ENCODE measurements around the gene GMPPA. TPM values are rescaled to one million over a fixed set of nuclear protein-coding genes. Genes with fewer than 3 reads are reported as not detected.
A peak's percentile ranks its signal among the peaks of the same experiment; 100 is the strongest.

GMPPA gene
- total RNA-seq = 10 to 100 TPM; 32.4 to 34.2 TPM

GRCh38 chr2:219498280-219499057, at the start of gene GMPPA:
Gene GMPPA (plus strand): TSS chr2:219498891. CDS start chr2:219499976, 1,085 bp downstream.
- H3K9me3 Mint-ChIP-seq = no peaks in the 10 kb centered on the region
- intact Hi-C loops (cut with micrococcal nuclease) = loop anchor here (5.0 kb wide), 1 partner anchor 34 kb away; no protein-coding TSS in a partner anchor
- H3K27ac Mint-ChIP-seq = peak within 1 kb of the TSS; percentile 87
- peak; percentile 96 for ATAC-seq
- CTCF ChIA-PET = interaction anchor here (0.6 to 11.5 kb wide), 16 partner anchors 11 to 600 kb away, joined by 3 to 283 read pairs (median 5); partner anchors contain the start of genes CHPF, DNPEP and TMEM198
- peak within 1 kb of the TSS; percentile 92 for H3K4me3 Mint-ChIP-seq
- TF ChIP-seq, protein P1, sequence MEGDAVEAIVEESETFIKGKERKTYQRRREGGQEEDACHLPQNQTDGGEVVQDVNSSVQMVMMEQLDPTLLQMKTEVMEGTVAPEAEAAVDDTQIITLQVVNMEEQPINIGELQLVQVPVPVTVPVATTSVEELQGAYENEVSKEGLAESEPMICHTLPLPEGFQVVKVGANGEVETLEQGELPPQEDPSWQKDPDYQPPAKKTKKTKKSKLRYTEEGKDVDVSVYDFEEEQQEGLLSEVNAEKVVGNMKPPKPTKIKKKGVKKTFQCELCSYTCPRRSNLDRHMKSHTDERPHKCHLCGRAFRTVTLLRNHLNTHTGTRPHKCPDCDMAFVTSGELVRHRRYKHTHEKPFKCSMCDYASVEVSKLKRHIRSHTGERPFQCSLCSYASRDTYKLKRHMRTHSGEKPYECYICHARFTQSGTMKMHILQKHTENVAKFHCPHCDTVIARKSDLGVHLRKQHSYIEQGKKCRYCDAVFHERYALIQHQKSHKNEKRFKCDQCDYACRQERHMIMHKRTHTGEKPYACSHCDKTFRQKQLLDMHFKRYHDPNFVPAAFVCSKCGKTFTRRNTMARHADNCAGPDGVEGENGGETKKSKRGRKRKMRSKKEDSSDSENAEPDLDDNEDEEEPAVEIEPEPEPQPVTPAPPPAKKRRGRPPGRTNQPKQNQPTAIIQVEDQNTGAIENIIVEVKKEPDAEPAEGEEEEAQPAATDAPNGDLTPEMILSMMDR (IDR thresholded peaks at IDR 0.05) = no peak
- peak; percentile 97 for DNase-seq
- peaks cover 43% of the 10 kb centered on the region for H3K27me3 Mint-ChIP-seq
- POLR2A ChIA-PET = interaction anchor here (0.6 to 1.7 kb wide), 5 partner anchors 11 to 134 kb away, joined by 3 to 4 read pairs (median 3); no protein-coding TSS in a partner anchor
- peaks cover 7% of the 10 kb centered on the region for H3K36me3 Mint-ChIP-seq (ENCODE audit: low read depth)
- peaks cover 34% of the 10 kb centered on the region for H3K4me1 Mint-ChIP-seq (ENCODE audit: low read depth)

- POLR2A ChIA-PET = interaction anchor here (2.1 kb wide), 1 partner anchor 9 kb away, joined by 8 read pairs; no protein-coding TSS in a partner anchor
- intact Hi-C loops (cut with micrococcal nuclease) = no loop called here
- no peak overlapping the region for H3K4me3 Mint-ChIP-seq
- no peak for DNase-seq
- TF ChIP-seq, protein P1 (IDR thresholded peaks at IDR 0.05) = no peak
- H3K9me3 Mint-ChIP-seq = no peaks in the 10 kb centered on the region
- H3K36me3 Mint-ChIP-seq (ENCODE audit: low read depth) = no peaks in the 10 kb centered on the region
- no peak for ATAC-seq
- H3K27ac Mint-ChIP-seq = no peak overlapping the region
- CTCF ChIA-PET = interaction anchor here (0.7 to 5.1 kb wide), 6 partner anchors 8 to 91 kb away, joined by 3 to 24 read pairs (median 5); no protein-coding TSS in a partner anchor
- H3K27me3 Mint-ChIP-seq = peaks cover 8% of the 10 kb centered on the region
- H3K4me1 Mint-ChIP-seq (ENCODE audit: low read depth) = peaks cover 22% of the 10 kb centered on the region
Observed at GRCh38 chr2:219449609-219450008, 49.1 kb upstream of the GMPPA start.

- POLR2A ChIA-PET = no interaction called here
- Mint-ChIP-seq H3K27ac (no peak overlapping the region), H3K9me3 (no peaks in the 10 kb centered on the region), H3K27me3 (peaks cover 8% of the 10 kb centered on the region), H3K4me1 (ENCODE audit: low read depth) (peaks cover 22% of the 10 kb centered on the region), H3K36me3 (ENCODE audit: low read depth) (no peaks in the 10 kb centered on the region), H3K4me3 (no peak overlapping the region)
- TF ChIP-seq, protein P1 (IDR thresholded peaks at IDR 0.05) = no peak
- ATAC-seq (no peak), DNase-seq (no peak)
- CTCF ChIA-PET = interaction anchor here (3.2 to 5.1 kb wide), 2 partner anchors 25 to 78 kb away, joined by 14 to 19 read pairs; no protein-coding TSS in a partner anchor
- intact Hi-C loops (cut with micrococcal nuclease) = no loop called here
Observed at GRCh38 chr2:219451661-219452360, 46.9 kb upstream of the GMPPA start.

GRCh38 chr2:219452361-219453317, 46.1 kb upstream of the GMPPA start:
- no peak for ATAC-seq
- Mint-ChIP-seq H3K36me3 (ENCODE audit: low read depth) (no peaks in the 10 kb centered on the region), H3K27ac (no peak overlapping the region), H3K4me3 (no peak overlapping the region), H3K27me3 (peaks cover 8% of the 10 kb centered on the region), H3K4me1 (ENCODE audit: low read depth) (peaks cover 22% of the 10 kb centered on the region), H3K9me3 (no peaks in the 10 kb centered on the region)
- TF ChIP-seq, protein P1 (IDR thresholded peaks at IDR 0.05) = no peak
- intact Hi-C loops (cut with micrococcal nuclease) = no loop called here
- ChIA-PET CTCF (interaction anchor here (2.9 to 5.1 kb wide), 3 partner anchors 24 to 77 kb away, joined by 11 to 19 read pairs (median 14); no protein-coding TSS in a partner anchor), POLR2A (interaction anchor here (0.8 to 1.3 kb wide), 2 partner anchors 23 to 145 kb away, joined by 3 read pairs; partner anchors contain the start of gene STK11IP)
- DNase-seq = no peak
